Measurements from ENCODE around the gene MRPL1.

MRPL1 gene

GRCh38 chr4:77852892-77853495 lies 9.6 kb upstream of the MRPL1 start:
- peak; percentile 76 for DNase-seq

DNA sequence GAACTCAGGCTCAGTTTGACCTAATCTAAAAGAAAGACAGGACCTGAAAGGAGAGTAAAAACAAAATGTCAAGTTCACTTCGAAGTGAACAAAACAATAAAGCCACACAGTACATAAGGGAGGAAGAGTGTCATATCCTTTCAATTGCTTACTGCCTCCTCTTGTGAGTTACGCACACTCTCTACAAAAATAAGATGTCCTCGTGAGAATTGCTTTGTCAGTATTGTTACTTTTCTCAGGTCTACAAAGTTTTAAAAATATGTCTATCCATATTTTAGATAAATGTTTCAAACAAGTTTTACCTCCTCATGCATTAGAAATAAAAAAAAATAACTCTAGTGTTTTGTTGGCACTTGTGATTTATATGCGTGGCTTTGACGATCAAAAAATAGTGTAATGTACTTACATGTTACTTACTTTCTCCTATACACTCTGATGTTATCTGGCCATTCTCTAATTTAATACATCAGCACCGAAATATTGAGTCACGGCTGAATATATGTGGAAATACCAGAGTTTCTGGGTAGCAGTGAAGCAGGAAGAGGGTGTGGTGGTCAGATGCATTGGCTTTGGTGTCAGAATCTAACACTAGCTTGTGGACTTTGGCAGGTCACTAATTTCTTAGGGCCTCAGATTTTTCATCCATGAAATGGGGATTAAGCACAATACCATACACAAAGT lies 8.1 kb upstream of the MRPL1 start:
- DNase-seq, result peak; percentile 71

GRCh38 chr4:77856152-77856551 lies 6.5 kb upstream of the MRPL1 start:
- no peak for DNase-seq

DNA sequence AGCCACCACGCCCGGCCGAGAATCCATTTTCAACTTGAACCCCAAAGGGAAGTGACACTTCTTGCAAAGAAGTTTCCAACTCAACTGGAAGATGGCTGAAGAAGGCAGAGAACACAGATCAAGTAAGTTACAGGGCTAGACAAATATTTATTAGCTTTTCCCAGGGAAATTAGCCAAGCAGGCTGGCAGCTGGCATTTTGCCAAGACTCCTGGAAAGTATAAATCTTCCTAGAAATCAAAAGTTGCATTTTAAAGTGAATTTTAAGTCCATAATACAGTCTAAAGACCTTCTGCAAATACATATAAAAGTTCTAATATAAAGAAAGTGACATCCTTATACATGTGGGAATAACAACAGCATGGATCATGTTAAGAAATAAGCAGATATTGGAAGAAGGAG lies 3.4 kb upstream of the MRPL1 start:
- DNase-seq, result no peak

DNA sequence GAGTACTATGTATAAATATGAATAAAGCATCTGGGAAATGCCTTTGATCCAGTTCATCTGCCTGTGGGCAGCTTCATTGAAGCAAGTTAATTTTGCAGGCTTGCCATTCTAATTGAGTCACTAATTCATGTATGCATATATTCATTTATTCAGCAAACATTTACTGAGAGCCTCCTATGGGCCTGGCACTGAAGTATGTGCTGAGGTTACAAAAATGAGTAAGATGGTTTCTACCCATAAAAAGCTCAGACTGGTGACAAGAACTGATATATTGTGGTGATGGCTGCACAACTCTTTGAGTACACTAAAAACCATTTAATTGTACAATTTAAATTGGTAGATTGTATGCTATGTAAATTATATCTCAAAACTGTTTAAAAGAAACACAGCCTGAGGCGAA lies 1.1 kb upstream of the MRPL1 start:
- DNase-seq, result peak; percentile 68

- peak; percentile 18 for DNase-seq
Observed at GRCh38 chr4:77863341-77863740, 711 bp downstream of the MRPL1 start.

- no peak for DNase-seq
Observed at GRCh38 chr4:77865259-77865658, 2.6 kb downstream of the MRPL1 start.

DNA sequence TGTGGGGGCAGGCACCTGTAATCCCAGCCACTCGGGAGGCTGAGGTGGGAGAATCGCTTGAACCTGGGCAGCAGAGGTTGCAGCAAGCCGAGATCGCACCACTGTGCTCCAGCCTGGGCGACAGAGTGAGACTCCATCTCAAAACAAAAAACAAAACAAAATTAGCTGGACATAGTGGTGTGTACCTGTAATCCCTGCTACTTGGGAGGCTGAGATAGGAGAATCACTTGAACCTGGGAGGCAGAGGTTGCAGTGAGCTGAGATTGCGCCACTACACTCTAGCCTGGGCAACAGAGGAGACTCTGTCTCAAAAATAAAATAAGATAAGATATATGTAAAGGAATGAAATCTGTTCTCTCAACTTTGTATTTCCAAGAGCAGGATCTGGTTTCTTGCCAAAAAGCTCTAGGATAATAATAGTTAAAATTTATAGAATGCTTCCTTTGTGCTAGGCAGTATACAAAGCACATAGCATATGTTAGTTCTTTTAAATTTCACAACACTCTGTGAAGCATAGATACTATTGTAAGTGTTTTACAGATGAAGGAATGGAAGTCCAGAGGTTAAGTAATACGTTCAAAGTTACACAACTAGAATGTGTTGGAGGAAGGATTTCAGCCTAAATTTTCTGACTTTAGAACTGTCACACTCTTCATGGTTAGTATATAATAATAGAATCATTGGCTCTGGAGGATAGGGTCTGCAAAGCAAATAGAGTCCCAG lies 10.3 kb downstream of the MRPL1 start:
- DNase-seq, result no peak

- DNase-seq, result no peak
Observed at GRCh38 chr4:77877167-77877566, 14.5 kb downstream of the MRPL1 start.

GRCh38 chr4:77877771-77878565 lies 15.3 kb downstream of the MRPL1 start:
- no peak for DNase-seq

GRCh38 chr4:77880784-77881183 lies 18.2 kb downstream of the MRPL1 start:
- no peak for DNase-seq

- no peak for DNase-seq
Observed at GRCh38 chr4:77881460-77882295, 19.0 kb downstream of the MRPL1 start.

DNA sequence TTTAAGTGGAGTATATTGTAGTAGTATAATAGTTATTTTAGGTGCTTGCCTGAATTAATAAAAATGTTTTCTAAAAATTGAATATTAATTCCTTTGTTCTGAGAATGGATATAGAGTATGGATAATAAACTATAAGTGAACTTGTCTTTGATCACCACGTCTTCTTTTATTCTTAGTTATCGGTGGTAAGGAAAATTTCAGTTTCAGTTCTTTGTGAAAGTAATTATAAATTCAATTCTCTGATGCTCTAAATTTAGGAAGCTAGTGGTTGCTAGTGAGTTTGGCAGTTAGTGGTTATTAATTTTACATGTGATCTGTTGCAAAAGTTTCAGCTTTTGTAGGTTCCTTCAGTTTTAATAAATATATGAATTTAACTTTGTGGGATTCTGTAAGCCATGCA lies 30.8 kb downstream of the MRPL1 start:
- no peak for DNase-seq

GRCh38 chr4:77899607-77900006 lies 37.0 kb downstream of the MRPL1 start:
- no peak for DNase-seq

DNA sequence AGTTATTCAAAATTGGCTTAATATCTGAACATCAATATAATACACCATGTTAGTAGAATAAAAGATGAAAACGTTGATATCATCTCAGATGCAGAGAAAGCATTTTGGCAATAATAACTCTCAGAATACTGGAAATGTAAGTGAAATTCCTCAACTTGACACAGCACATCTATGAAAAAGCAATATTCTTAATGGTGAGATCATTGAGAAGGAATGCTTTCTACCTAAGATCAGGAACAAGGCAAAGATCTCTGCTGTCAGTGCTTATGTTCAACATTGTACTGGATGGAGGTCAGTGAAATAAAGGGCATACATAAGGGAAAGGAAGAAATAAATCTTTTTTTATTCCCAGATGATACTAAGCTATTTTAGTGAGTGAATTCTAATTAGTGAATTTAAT lies 40.6 kb downstream of the MRPL1 start:
- no peak for DNase-seq

DNA sequence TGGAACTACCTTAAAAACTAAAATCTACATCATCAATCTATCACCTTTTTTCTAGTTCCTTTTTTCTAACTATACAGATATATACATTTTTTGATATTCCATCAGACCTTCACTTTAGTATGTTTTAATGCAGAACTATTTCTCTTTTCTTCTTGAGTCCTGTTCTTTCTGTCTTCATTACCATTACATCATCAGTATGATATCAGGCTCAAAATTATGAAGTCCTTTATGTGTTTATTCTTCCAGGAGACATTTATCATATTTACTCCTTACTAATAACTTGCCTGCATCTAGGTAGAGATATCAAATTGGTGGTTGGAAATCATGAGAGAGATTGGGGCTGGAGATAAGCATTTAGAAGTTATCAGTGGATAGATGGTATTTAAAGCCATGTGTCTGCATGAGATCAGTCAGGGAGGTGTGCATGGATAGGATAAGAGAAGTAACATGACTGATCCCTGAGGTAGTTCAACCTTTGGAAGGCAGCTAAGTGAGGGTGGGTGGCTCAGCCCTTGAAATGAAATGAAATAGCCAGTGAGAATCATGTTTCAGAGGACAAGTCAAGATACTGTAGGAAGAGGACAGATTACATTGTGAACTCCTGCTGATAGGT lies 43.1 kb downstream of the MRPL1 start:
- DNase-seq, result no peak

DNA sequence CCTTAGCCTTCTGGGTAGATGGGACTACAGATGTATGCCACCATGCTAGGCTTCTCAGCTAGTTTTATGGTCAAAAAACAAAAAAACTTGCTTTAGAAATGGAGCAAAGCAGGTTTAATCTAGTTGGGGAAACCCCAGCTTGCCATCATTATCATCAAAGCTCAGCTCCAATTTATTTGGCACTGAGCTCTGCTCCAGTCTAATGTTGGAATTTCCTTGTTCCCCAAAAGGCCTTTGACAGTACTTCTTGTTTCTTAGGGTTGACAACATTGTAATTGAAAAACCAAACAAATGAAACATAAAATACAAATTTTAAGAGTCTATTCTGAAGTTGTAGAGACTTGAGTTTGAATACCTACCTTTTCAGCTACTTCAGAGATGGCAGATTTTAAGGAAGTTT lies 48.0 kb downstream of the MRPL1 start:
- DNase-seq, result no peak

DNA sequence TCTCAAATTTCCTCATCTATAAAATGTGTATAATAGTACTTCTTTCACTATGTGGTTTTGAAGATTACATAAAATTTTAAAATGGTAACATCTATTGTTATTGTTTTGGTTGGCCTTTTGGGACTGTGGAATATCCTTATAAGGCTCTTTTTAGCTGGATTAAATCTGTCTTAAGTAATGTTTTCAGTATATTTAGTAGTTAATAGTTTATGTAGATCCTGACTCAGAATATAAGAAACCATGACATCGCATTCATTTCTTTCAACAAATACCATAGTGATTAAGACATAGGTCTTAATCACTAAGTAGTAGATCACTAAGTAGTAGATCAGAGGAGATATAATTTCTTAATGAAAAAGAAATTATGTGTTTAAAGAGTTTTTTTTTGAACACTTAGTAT lies 48.5 kb downstream of the MRPL1 start:
- DNase-seq, result no peak

DNA sequence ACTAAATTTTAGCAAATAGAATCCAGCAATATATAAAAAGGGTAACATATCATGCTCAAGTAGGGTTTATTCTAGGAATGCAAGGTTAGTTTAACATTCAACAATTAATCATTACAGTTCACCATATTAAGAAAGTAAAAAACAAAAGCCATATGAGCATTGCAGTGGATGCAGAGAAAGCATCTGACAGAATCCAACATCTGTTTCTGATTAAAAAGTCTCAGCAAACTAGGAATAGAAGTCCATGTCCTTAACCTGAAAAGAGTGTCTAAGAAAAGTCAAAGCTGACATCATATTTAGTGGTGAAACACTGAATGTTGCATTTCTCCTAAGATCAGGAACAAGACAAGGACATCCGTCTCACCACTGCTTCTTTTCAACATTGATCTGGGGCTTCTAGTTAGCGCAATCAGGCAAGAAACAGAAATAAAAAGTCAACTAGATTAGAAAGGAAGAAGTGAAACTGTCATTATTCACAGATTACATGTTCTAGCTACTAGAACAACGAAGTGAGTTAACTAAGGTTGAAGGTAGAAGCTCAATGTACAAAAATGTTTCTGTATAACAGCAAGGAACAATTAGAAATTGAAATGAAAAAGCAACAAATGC lies 49.3 kb downstream of the MRPL1 start:
- no peak for DNase-seq

DNA sequence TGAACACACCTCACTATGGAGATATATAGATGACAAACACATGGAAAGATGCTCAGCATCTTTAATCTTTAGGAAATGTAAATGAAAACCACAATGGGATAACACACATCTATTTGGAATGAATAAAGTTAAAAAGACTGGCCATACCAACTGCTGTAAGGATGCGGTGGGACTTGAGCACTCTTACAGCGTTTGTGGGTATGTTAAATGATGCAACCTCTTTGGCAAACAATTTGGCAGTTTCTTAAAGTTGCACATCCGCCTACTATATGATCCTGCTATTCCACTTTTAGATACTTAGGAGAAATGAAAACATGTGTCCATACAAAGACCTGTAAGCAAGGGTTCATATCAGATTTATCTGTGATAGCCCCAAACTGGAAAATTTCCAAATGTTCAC lies 50.7 kb downstream of the MRPL1 start:
- no peak for DNase-seq

DNA sequence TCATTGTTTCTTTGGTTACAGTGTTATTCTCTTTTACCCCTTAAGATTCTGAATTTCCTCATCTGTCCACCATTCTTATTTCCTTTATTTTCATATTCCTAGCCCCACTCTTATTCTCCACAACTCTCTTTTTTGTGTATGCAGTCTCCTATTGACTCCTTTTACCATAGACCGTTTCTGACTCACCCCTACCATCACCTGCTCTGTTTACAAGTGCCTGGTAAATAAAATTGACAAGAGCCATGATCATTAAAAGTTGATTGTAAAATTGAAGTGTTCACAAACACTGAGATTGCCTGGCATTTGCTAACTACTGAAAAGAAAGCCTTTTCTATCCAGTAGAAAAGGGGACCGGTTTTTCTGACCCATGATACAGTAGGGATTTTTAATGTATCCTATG lies 54.4 kb downstream of the MRPL1 start:
- DNase-seq, result no peak

DNA sequence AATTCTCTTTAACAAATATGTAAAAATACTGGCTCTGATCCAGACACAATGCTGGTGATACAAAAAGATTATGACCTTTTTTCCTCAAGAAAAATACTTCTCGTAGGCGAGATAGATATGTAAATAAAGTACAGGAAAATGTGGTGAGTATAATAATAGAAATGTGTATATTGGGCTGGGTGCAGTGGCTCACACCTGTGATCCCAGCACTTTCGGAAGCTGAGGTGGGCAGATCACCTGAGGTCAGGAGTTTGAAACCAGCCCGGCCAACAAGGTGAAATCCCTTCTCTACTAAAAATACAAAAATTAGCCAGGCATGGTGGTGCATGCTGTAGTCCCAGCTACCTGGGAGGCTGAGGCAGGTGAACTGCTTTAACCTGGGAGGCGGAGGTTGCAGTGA lies 55.0 kb downstream of the MRPL1 start:
- DNase-seq, result no peak
